NCI-H446 (cell line): ENCODE data around the gene IL1R1.
"Not testable (repeated sequence)": the region's sequence is repeated elsewhere in the genome, so short reads cannot be mapped to it uniquely, and the experiment has no call there.

ENCODE experiments used
- DNase-seq, 2 experiments: peaks; one replicate each; lab custom pipeline; 2025; lab: John Stamatoyannopoulos, UW

IL1R1 gene

GRCh38 chr2:102141970-102142828 is at the start of gene IL1R1:
Gene IL1R1 (plus strand): TSS chr2:102142746. CDS start chr2:102157725, 14,979 bp downstream.
- no peak for DNase-seq

- no peak for DNase-seq
Measured at GRCh38 chr2:102093662-102094061, 48.9 kb upstream of the IL1R1 start.

GRCh38 chr2:102094917-102095316 is 47.6 kb upstream of the IL1R1 start:
- no peak for DNase-seq

GRCh38 chr2:102096103-102096502 is 46.4 kb upstream of the IL1R1 start:
- no peak for DNase-seq

GRCh38 chr2:102098756-102099155 is 43.8 kb upstream of the IL1R1 start:
- no peak for DNase-seq

GRCh38 chr2:102099536-102100298 is 42.8 kb upstream of the IL1R1 start:
- DNase-seq = no peak

- no peak for DNase-seq
Measured at GRCh38 chr2:102100371-102101096, 42.0 kb upstream of the IL1R1 start.

- no peak for DNase-seq
Measured at GRCh38 chr2:102101097-102101848, 41.3 kb upstream of the IL1R1 start.

GRCh38 chr2:102101849-102102635 is 40.5 kb upstream of the IL1R1 start:
- no peak for DNase-seq

- DNase-seq = not testable (repeated sequence)
Measured at GRCh38 chr2:102102636-102102948, 40.0 kb upstream of the IL1R1 start.

GRCh38 chr2:102103284-102103683 is 39.3 kb upstream of the IL1R1 start:
- DNase-seq = no peak

- DNase-seq = no peak
Measured at GRCh38 chr2:102103992-102104871, 38.3 kb upstream of the IL1R1 start.

GRCh38 chr2:102106133-102106556 is 36.4 kb upstream of the IL1R1 start:
- no peak for DNase-seq

GRCh38 chr2:102106813-102107740 is 35.5 kb upstream of the IL1R1 start:
- not testable (repeated sequence) for DNase-seq

GRCh38 chr2:102107741-102108070 is 34.8 kb upstream of the IL1R1 start:
- DNase-seq = no peak

- DNase-seq = no peak
Measured at GRCh38 chr2:102109016-102109415, 33.5 kb upstream of the IL1R1 start.

- no peak for DNase-seq
Measured at GRCh38 chr2:102110171-102110570, 32.4 kb upstream of the IL1R1 start.

- no peak for DNase-seq
Measured at GRCh38 chr2:102110596-102111334, 31.8 kb upstream of the IL1R1 start.
